CD4-positive, alpha-beta T cell treated with Interleukin-15 for 4 hours (primary cell): ENCODE data around the gene DPP3.
A peak's percentile ranks its signal among the peaks of the same experiment; 100 is the strongest.

Source experiments
- DNase-seq: peaks from one replicate; pipeline ENCODE4 v3.0.0-alpha.2; 2020; ENCODE audit warnings: low spot score

Gene DPP3

DNA sequence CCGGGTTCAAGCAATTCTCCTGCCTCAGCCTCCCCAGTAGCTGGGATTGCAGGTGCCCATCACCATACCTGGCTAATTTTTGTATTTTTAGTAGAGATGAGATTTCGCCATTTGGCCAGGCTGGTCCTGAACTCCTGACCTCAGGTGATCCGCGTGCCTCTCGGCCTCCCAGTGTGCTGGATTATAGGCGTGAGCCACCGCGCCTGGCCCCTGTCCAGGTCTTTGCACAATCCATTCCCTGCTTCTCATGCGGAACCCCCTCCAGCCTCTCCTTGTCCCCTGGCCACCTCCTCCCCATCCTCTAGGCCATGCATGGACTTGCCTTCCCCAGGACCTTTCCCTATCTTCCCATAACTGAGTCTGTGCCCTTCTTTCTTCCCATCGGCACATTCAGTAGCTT lies 8.7 kb downstream of the DPP3 start:
- no peak for DNase-seq

DNA sequence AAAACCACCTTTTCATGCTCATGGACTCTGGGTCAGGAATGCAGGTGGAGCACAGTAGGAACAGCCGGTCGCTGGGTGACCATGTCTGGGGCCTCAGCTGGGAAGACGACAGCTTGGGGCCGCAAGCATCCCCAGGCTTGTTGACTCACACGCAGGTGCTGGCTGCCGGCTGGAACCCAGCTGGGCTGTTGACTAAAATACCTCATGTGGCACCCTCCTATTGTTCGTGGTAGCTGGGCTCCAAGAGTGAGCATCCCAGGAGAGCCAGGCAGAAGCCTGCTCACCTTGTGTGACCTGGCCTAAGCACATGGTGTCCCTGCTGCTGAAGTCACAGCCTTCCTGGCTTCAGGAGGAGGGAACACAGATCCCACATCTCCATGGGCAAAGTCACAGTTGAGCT lies 9.4 kb downstream of the DPP3 start:
- DNase-seq = no peak

DNA sequence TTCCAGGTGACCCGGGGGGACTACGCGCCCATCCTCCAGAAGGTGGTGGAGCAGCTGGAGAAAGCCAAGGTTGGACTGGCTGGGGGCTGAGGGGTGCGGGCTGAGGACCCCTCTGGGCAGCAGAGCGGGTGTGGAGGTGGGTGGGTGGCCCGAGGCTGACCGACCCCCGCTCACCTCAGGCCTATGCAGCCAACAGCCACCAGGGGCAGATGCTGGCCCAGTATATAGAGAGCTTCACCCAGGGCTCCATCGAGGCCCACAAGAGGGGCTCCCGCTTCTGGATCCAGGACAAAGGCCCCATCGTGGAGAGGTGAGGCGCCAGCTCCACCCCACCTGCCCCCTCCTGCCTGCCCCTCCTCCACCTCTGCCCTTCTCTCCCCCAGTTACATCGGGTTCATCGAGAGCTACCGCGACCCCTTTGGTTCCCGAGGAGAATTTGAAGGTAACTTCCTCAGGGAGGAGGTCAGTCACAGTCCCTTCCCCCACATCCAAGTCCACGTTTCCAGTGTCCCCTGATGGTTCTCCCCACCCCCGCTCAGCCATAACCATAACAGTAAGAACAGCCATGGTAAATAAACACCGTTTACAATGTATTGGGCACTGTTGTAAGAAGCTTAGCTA lies 11.2 kb downstream of the DPP3 start:
- no peak for DNase-seq

DNA sequence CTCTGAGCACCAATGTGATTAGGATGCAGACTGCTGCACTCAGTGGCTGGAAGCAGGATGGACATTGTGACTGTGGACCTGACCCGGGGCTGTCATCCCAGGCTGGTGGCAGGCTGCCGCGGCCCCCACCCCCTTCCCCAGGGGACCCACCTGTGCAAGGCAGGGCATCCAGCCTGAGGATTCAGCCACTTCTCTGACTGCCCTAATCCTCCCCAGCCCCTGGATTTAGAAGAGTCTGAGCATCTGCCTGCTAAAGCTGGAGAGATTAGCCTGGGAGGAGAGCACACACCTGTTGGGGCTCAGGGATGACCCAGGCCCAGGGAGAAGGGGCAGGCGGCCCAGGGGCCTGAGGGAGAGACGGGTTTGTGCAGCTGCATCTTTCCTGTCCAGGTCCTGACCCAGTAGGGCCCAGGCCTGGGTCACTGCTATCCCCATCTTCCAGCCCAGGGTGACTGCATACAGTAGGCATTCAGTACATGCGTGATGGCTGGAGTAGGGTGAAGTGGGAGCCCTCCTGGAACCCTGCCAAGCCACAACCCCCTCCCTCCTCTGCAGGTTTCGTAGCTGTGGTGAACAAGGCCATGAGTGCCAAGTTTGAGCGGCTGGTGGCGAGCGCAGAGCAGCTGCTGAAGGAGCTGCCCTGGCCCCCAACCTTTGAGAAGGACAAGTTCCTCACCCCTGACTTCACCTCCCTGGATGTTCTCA lies 12.1 kb downstream of the DPP3 start:
- no peak for DNase-seq

DNA sequence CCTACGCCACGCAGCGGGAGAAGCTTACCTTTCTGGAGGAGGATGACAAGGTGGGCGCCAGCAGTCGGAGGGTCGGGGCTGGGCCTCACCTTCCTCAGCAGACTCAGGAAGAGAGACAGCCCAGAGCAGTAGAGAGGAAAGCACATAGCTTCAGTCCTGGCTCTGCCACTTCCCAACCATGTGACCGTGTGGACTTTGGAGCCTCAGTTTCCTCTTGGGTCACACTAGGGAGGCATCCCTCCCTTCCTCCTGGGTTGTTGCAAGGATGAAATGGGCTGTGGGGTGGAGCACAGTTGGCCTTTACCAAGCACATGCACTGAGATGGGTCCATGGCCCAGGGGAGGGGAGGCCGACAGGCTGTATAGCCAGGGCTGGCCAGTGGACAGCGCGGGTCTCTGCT lies 12.9 kb downstream of the DPP3 start:
- no peak for DNase-seq

DNA sequence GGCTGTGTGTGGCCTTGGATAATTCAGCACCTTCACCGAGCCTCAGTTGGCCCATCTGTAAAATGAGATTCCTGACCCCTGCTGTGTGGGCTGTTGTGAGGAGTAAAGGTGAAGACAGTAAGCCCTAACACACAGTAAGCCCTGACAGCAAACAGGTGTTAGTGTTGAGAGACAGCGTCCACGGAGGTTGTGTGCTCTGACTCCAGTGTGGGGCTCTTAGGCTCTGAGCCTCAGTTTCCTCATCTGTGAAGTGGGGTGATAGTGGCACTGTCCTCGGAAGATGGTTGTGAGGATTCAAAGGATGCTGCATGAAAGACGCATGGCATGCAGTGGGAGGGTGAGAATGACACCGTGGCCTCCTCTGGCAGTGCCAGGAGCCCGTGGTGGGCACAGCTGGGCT lies 14.2 kb downstream of the DPP3 start:
- DNase-seq = no peak

DNA sequence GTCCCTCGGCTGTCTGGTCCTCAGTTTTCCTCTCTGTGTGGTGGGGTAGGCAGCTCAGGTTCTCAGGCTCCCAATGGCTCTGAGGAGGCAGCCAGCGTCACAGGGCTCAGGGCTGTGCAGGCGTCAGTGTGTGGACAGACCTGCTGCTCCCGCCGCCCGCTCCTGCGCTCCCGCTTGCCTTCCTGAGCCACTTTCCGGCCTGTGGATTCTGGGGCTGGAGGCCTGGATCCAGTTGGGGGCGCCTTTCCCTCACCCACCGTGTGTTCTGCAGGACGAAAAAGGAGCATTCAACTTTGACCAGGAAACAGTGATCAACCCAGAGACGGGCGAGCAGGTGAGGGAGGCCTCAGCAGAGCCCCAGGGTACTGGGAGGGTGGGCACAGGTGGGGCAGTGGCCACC lies 14.7 kb downstream of the DPP3 start:
- no peak for DNase-seq

DNA sequence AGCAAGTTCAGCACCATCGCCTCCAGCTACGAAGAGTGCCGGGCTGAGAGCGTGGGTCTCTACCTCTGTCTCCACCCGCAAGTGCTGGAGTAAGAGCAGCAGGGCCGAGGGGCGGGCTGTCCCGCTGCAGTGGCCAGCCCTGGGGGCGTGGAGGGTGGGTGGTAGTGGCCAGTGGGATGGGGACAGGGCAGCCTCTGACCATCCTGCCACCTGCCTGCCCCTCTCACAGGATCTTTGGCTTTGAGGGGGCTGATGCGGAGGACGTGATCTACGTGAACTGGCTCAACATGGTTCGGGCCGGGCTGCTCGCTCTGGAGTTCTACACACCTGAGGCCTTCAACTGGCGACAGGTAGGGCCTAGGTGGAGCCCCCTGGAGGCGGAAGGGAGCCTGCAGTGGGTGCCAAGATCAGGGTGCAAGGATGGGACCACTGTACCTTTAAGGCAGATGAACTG lies 15.2 kb downstream of the DPP3 start:
- no peak for DNase-seq

DNA sequence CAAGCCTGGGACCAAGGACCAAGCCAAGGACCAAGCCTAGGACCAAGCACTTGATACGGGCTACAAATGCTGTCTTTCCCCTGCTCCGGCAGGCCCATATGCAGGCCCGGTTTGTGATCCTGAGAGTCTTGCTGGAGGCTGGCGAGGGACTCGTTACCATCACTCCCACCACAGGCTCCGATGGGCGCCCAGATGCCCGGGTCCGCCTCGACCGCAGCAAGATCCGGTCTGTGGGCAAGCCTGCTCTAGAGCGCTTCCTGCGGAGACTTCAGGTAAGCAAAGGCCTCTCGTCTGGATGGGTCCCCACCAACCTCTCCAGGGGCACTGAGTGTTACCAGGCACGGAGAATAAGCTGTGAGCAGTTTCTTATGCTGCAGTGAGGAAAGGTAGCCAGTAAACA lies 17.0 kb downstream of the DPP3 start:
- DNase-seq = no peak

DNA sequence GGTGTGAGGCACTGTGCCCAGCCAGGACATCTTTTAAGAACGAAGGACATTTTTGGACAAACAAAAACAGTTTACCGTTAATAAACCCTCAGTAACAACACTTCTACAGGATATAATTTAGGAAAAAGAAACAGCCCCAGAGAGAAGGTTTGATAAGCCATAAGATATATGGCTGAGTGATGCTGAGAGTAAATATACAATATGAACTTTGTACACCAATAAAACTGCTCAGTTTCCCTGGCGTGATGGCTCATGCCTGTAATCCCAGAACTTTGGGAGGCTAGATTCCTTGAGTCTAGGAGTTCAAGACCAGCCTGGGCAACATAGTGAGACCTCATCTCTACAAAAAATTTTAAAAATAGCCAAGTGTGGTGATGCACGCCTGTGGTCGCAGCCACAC lies 18.3 kb downstream of the DPP3 start:
- no peak for DNase-seq

DNA sequence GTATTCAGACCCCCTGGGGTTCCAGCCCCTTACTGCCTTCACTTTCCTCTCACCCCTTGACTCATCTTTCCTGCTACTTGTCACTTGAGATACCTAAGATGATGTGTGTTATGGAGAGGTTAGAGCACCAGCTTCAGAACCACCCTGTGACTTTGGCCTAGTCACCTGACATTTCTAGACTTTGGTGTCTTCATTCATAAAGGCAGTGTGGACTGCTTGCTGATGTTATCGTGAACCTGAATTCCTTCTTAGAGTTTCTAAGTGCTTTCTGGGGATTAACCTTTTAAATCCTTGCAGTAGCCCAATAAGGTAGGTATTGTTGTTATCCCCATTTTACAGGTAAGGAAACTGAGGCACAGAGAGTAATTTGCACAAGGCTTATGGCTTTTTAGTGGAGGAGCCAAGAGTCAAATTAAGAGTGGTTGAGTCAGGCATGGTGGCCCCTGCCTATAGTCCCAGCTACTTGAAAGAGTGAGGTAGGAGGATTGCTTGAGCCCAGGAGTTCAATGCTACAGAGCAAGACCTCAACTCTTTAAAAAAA lies 25.1 kb downstream of the DPP3 start:
- no peak for DNase-seq

DNA sequence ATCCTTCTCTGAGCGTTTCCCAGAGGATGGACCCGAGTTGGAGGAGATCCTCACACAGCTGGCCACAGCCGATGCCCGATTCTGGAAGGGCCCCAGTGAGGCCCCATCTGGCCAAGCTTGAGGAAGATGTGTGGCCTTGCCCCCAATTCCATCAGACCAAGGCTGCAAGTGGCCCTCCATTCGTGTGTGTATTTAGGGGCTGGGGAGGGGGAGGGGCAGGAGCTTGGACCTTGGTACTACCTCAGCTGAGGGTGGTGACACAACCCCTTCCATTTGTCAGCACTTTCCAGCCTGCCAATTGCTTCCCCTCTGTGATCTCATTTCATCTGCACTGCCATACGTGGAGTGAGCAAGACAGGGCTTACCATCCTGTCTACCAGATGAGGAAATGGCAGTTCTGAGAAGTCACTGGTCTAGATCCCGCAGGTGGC lies 28.9 kb downstream of the DPP3 start:
- no peak for DNase-seq

DNA sequence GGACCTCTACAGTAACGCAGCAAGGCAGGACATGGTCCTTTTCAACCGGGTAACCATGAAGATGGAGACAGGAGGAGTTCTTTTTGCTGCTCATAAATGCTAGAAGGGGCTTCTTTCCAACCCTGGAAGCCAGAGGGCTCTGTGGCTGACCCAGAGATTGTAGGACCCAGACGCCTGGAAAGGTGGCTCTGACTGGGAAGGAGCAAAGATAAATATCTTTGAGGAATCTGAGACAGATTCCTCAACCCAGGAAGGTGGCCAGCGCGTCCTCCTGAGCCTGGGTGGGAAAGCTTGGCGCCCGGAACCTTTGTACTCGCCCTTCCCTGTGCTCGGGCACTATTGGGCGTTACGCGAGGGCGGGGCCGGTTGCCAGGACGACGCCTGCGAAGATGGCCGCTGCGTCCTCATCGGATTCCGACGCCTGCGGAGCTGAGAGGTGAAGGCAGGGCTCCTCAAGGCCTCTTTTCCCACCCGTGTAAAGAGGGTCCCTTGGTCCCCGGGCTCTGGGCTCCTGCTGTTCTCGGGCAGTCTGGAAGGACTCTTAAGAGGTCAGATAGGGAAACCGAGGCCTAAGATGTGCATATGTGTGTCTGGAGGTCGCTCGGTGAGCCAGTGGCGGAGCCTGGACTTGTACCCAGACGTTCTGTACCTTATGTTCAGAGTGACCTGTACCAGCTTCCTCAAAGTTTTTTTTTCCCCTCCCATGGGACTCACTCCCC lies 30.2 kb downstream of the DPP3 start, which contains the start of gene BBS1:
Gene BBS1, plus strand, starts transcription at position 365 of the 719 bp plus-strand sequence. Its CDS starts 25 bp downstream, at position 390.
- peak; percentile 82 for DNase-seq

DNA sequence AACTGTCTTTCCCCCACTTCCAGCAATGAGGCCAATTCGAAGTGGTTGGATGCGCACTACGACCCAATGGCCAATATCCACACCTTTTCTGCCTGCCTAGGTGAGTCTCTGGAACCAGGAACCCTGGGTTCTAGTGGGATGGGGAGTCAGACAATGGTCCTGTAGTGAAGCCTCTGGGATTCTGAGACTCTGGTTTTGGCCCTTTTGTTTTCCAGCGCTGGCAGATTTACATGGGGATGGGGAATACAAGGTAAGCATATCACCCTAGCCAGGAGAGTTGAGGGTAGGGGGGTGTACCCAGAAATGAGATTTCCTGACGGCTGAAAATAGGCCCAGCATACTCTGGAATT lies 30.7 kb downstream of the DPP3 start:
- no peak for DNase-seq

DNA sequence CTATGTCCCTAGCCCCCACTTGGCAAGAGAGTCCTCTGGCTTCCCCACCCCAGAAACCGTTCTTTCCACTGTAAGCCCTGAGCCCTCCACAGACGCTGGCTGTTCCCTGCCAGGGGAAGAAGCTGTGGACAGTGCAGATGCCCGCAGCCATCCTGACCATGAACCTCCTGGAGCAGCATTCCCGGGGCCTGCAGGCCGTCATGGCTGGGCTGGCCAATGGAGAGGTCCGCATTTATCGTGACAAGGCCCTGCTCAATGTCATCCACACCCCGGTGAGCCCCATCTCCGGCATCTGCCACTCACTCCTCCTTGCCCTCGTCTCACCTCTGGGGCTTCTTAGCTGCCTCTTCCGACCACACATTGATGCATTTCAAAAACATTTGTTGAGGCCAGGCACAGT lies 43.4 kb downstream of the DPP3 start:
- no peak for DNase-seq

DNA sequence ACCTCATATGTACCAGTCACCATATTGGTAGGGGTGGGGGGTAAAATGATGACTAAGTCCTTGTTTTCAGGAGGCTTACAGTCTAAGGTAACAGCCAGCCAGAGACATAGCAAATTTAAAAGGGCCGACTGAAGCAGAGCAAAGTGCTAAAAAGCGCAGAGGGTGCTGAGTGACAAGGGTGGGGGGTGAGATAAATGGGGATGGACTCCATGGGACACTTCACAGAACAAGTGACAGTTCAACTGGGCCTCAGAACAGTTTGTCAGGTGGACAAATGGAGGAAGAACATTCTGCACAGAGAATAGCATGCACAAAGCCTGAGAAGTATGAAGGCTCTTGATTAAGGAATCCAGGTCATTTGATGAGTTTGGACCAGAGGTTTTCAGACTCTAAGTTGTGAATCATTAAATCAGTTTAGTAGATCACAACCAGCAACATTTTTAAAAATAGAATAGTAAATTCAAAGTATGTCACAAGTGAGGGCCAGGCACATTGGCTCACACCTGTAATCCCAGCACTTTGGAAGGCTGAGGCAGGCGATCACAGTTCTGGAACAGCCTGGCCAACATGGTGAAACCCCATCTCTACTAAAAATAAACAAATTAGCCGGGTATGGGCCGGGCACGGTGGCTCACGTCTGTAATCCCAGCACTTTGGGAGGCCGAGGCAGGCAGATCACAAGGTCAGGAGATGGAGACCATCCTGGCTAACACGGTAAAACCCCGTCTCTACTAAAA lies 44.2 kb downstream of the DPP3 start:
- no peak for DNase-seq

DNA sequence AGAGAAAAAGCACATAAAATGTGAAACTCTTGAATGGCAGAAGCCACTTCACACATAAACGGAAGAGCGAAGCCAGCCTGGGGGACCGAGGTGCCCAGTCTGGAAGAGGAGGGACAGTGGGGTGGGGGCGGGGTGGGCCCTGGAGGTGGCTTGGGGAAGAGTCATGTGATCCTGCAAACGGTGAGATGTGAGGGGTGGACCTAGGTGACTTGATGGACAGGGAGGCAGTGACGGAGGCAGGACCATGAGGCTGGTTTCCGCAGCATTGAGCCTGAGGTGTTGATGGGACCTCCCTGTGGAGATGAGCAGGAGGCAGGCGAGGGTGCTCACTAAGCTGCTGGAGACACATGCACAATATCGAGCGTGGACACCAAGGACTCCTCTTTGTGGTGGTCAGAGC lies 48.8 kb downstream of the DPP3 start:
- no peak for DNase-seq

DNA sequence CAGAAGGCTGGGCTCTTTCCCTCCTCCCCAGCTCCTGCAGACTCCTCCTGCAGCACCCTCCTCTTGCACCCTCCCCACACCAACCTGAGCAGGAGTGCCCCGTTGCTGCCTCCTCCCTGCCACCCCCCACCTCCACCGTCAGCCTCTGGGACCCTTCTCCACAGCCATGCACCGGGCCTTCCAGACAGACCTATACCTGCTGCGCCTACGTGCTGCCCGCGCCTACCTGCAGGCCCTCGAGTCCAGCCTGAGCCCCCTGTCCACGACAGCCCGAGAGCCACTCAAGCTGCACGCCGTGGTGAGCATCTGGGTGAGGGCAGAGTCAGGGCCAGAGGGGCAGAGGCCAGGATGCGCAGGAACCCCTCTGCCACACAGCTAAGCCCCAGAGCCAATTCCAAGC lies 49.4 kb downstream of the DPP3 start:
- no peak for DNase-seq

DNA sequence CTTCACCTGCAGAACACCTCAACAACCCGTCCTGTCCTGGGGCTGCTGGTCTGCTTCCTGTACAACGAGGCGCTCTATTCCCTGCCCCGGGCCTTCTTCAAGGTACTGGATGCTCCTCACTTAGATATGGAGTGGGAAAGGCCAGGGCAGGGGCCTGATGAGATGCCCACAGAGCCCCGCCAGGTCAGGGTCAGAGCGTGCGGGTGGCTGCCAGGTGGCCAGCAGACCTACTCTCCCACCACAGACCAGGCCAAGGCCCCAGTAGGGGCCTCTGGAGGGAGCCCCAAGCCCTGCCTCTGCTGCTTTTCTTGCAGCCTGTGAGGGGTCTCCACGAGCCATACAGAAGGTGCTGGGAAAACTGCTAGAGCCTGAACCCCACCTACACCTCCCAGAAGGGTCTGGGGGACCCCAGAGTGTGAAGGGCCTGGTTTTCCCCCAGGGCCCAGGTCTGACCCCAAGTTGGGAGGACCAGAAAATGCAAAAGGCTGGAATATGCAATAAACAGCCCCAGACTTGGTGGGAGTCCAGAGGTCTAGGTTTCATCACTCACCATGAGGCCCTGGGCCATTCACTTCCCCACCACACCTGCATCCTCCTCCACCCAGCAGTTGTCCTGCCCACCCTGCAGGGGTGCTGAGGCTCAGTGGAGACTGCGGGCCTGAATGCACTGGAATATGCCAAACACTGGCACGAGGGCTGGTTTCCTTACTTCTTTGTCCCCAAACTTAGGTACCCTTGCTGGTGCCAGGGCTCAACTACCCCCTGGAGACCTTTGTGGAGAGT lies 50.9 kb downstream of the DPP3 start:
- no peak for DNase-seq

DNA sequence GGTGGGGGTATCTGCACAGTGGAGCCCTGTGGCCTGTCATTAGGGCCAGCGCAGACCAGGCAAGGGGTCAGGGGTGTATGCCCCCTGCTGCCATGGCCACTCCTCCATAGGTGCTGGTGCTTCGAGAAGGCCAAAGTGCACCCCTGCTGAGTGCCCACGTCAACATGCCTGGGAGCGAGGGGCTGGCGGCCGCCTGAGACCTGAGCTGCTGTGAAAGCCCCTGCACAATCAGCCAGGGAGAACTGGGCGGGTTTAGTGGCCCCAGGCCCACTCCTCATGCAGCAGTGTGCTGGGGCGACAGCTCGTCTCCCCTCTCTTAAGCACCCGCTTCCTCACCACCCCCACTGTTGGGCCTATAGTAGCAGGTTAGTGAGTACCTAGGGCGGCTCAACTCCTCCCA lies 51.6 kb downstream of the DPP3 start:
- no peak for DNase-seq

DNA sequence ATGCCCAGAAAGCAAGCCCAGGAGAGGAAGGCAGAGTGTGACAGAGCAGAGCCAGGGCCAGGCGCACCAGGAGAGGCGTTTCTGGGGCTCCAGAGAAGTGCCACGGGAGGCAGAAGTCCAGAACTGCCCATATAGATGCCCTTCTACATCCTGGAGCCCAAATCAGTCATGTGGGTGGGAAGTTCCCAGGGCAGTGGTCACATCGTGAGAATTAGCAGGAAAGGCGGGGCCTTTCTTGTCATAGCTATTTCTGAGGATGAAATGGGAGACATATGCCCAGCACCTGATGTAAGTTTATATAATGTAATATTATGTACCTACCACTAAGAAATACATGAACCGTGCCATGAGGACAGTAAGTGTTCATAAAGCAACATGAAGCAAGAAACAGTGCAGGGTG lies 52.5 kb downstream of the DPP3 start:
- no peak for DNase-seq
